ENCODE measurements around the gene PAH. TPM values are rescaled to one million over a fixed set of nuclear protein-coding genes. Genes with fewer than 3 reads are reported as not detected.

Gene PAH
- total and polyA plus RNA-seq, 2 of the 4 experiments (the other 2 are of a cell fraction) = not detected

- Histone ChIP-seq H3K9me3 (ENCODE audit: control insufficient read depth, insufficient read depth, low read length) (peaks cover 20% of the 10 kb centered on the region), H3K14ac (replicated peaks; ENCODE audit: low read depth, low read length) (no peak overlapping the region), H3K79me1 (ENCODE audit: low read depth in 1 of 2, low read length in 2 of 2) (no peaks in the 10 kb centered on the region), H2AFZ (replicated peaks; ENCODE audit: low read length, poor library complexity) (no peak overlapping the region), H3K27ac (ENCODE audit: insufficient read depth, low read length) (no peak overlapping the region), H3K4me3 (ENCODE audit: insufficient read depth, low read depth, low read length) (no peak overlapping the region), H3K9me1 (ENCODE audit: insufficient read depth, low read length) (no peaks in the 10 kb centered on the region), H2AK5ac (ENCODE audit: low read depth, low read length) (no peak overlapping the region), H2AK9ac (replicated peaks; ENCODE audit: low read depth, low read length, poor library complexity) (no peak overlapping the region), H2BK120ac (ENCODE audit: low read depth, low read length) (no peak overlapping the region), H2BK5ac (ENCODE audit: low read depth, low read length, poor library complexity, severe bottlenecking) (no peak overlapping the region), H3K36me3 (ENCODE audit: control insufficient read depth, insufficient read depth, low read length) (no peaks in the 10 kb centered on the region), H4K20me1 (ENCODE audit: insufficient read depth, low read length) (no peaks in the 10 kb centered on the region), H3K4ac (ENCODE audit: low read depth, low read length) (no peak overlapping the region), H3K9ac (ENCODE audit: low read depth, low read length) (no peak overlapping the region), H3K4me2 (ENCODE audit: low read depth, low read length) (no peak overlapping the region), H4K91ac (ENCODE audit: insufficient read depth, low read depth, low read length) (no peak overlapping the region), H3K4me1 (ENCODE audit: control insufficient read depth, insufficient read depth, low read length) (no peaks in the 10 kb centered on the region), H4K8ac (ENCODE audit: low read depth in 2 of 2, low read length in 2 of 2) (no peak overlapping the region), H2BK15ac (ENCODE audit: low read depth, low read length) (no peak overlapping the region), H3K27me3 (ENCODE audit: control insufficient read depth, insufficient read depth, low read length) (no peaks in the 10 kb centered on the region), H4K5ac (ENCODE audit: low read depth, low read length) (no peak overlapping the region), H2BK20ac (ENCODE audit: low read depth, low read length) (no peak overlapping the region), H3K23ac (ENCODE audit: low read depth, low read length) (no peak overlapping the region), H3K18ac (ENCODE audit: low read depth, low read length) (no peak overlapping the region), H3K56ac (ENCODE audit: extremely low read depth, insufficient read depth, low read length) (no peak overlapping the region)
- dilution Hi-C loops (cut with HindIII; ENCODE audit: low sequenced_read_pairs, unreplicated experiment) = no loop called here
- in situ Hi-C loops (cut with MboI; ENCODE audit: low sequenced_read_pairs) = no loop called here
- no peak for DNase-seq
- ChIA-PET POLR2A (ENCODE audit: unreplicated experiment) (no interaction called here), CTCF (no interaction called here)
- WGBS, 2 experiments (ENCODE audit: extremely low coverage in 2 of 2, insufficient read length in 1 of 2) = 92% methylated on average over 2 of the region's 5 CpGs; no CpG with 5 or more reads in 1 of the 2 experiments
- no peak for TF ChIP-seq RAD21 (IDR thresholded peaks at IDR 0.05; ENCODE audit: low read length)
- intact Hi-C loops (cut with micrococcal nuclease) = no loop called here
- no TSS peak for BruUV-seq (replicated peaks)
- no peak for ATAC-seq (ENCODE audit: low read depth)
Measured at GRCh38 chr12:102880783-102881182, 36.3 kb downstream of the PAH start.

All from IMR-90 (cell line).